ENCODE data around the gene PKD2L1. TPM values are rescaled to one million over a fixed set of nuclear protein-coding genes. Genes with fewer than 3 reads are reported as not detected.
"Not testable (repeated sequence)": the region's sequence is repeated elsewhere in the genome, so short reads cannot be mapped to it uniquely, and the experiment has no call there.

PKD2L1 gene
- not detected in 2 replicates for total RNA-seq (2014; rRNA removed)
- percentile 4 among the genes with signal in this experiment for Bru-seq, nascent RNA
- percentile 23 among the genes with signal in this experiment for BruChase-seq, experiment 1, labeled RNA remaining after a 6-hour chase
- BruChase-seq, experiment 2, labeled RNA remaining after a 2-hour chase: percentile 10 among the genes with signal in this experiment
- long read RNA-seq: 0 reads

- intact Hi-C loops (cut with micrococcal nuclease): no loop called here
Observed at GRCh38 chr10:100330079-100330478, at the start of gene PKD2L1. Gene PKD2L1, minus strand, starts transcription at chr10:100330228. Its CDS starts 125 bp downstream, at chr10:100330103.

GRCh38 chr10:100377830-100378229, 47.8 kb upstream of the PKD2L1 start:
- ChIA-PET CTCF (interaction anchor here (0.7 kb wide), 1 partner anchor 32 kb away, joined by 5 read pairs; no protein-coding TSS in a partner anchor), POLR2A (ENCODE audit: unreplicated experiment) (no interaction called here)
- Histone ChIP-seq H3K79me2 (ENCODE audit: low read length) (peaks cover 22% of the 10 kb centered on the region), H3K4me2 (ENCODE audit: low read length) (no peak overlapping the region), H3F3A (ENCODE audit: low read length, unreplicated experiment) (no peaks in the 10 kb centered on the region), H2AFZ (ENCODE audit: low read length) (no peak overlapping the region), H4K20me1 (ENCODE audit: low read length) (no peaks in the 10 kb centered on the region), H3K9me3 (ENCODE audit: low read length) (no peaks in the 10 kb centered on the region), H3K9me2 (replicated peaks; ENCODE audit: low read length) (no peaks in the 10 kb centered on the region), H3K4me1 (ENCODE audit: insufficient read depth, low read length) (peaks cover 9% of the 10 kb centered on the region), H3K27ac (ENCODE audit: low read length) (no peak overlapping the region), H3K4me3 (ENCODE audit: low read length) (no peak overlapping the region), H3K27me3 (ENCODE audit: low read length) (no peaks in the 10 kb centered on the region), H3K36me3 (ENCODE audit: low read depth, low read length) (no peaks in the 10 kb centered on the region; the same call in 1 of the 2 replicates), H3K9ac (ENCODE audit: low read length) (no peak overlapping the region)
- intact Hi-C loops (cut with micrococcal nuclease): no loop called here
- DNase-seq: no peak
- no peak for ATAC-seq
- BruUV-seq (replicated peaks): no TSS peak
- TF ChIP-seq EZH2 (IDR thresholded peaks at IDR 0.05; ENCODE audit: low read length, unreplicated experiment): no peak

More at GRCh38 chr10:100330079-100330478, at the start of gene PKD2L1:
- no peak within 1 kb of the TSS for H3K4me3 ChIP-seq (ENCODE audit: low read length)
- no peak for DNase-seq
- H3K36me3 ChIP-seq (ENCODE audit: low read depth, low read length): no peaks in the 10 kb centered on the region
- H3K27me3 ChIP-seq (ENCODE audit: low read length): peaks cover 58% of the 10 kb centered on the region
- ChIA-PET POLR2A (ENCODE audit: unreplicated experiment) (no interaction called here), CTCF (no interaction called here)
- TF ChIP-seq EZH2phosphoT487 (IDR thresholded peaks at IDR 0.05; ENCODE audit: borderline replicate concordance, low read length) (no peak), EZH2 (IDR thresholded peaks at IDR 0.05; ENCODE audit: low read length, unreplicated experiment) (no peak), CTCF (conservative IDR thresholded peaks at IDR 0.05; ENCODE audit: low read depth, low read length) (no peak)
- no TSS peak for BruUV-seq (replicated peaks)
- no peak for ATAC-seq
- no peak within 1 kb of the TSS for H3K4me2 ChIP-seq (ENCODE audit: low read length)
- H3K9me2 ChIP-seq (replicated peaks; ENCODE audit: low read length): no peaks in the 10 kb centered on the region
- H3K9ac ChIP-seq (ENCODE audit: low read length): no peak within 1 kb of the TSS
- H3K27ac ChIP-seq (ENCODE audit: low read length): no peak within 1 kb of the TSS
- H2AFZ ChIP-seq (ENCODE audit: low read length): no peak within 1 kb of the TSS
- no peaks in the 10 kb centered on the region for H3F3A ChIP-seq (ENCODE audit: low read length, unreplicated experiment)
- H3K9me3 ChIP-seq (ENCODE audit: low read length): no peaks in the 10 kb centered on the region
- no peaks in the 10 kb centered on the region for H3K4me1 ChIP-seq (ENCODE audit: insufficient read depth, low read length)
- no peaks in the 10 kb centered on the region for H3K79me2 ChIP-seq (ENCODE audit: low read length)
- H4K20me1 ChIP-seq (ENCODE audit: low read length): no peaks in the 10 kb centered on the region

- H3K4me3 ChIP-seq (ENCODE audit: low read length); H3K9me2 ChIP-seq (replicated peaks; ENCODE audit: low read length); ATAC-seq; H4K20me1 ChIP-seq (ENCODE audit: low read length); CTCF ChIA-PET; H3K27me3 ChIP-seq (ENCODE audit: low read length); H3K9me3 ChIP-seq (ENCODE audit: low read length); H3K27ac ChIP-seq (ENCODE audit: low read length); H3K36me3 ChIP-seq (ENCODE audit: low read depth, low read length); intact Hi-C loops (cut with micrococcal nuclease); H2AFZ ChIP-seq (ENCODE audit: low read length); H3F3A ChIP-seq (ENCODE audit: low read length, unreplicated experiment); H3K9ac ChIP-seq (ENCODE audit: low read length); DNase-seq; BruUV-seq (replicated peaks): not testable (repeated sequence)
- peaks cover 22% of the 10 kb centered on the region for H3K79me2 ChIP-seq (ENCODE audit: low read length)
- peak overlapping the region; percentile 22; the same call in 1 of the 2 replicates for H3K4me2 ChIP-seq (ENCODE audit: low read length)
- POLR2A ChIA-PET (ENCODE audit: unreplicated experiment): interaction anchor here (0.6 kb wide), 1 partner anchor 55 kb away, joined by 3 read pairs; no protein-coding TSS in a partner anchor
- peaks cover 20% of the 10 kb centered on the region for H3K4me1 ChIP-seq (ENCODE audit: insufficient read depth, low read length)
Observed at GRCh38 chr10:100376656-100377055, 46.6 kb upstream of the PKD2L1 start.

GRCh38 chr10:100374677-100375353, 44.8 kb upstream of the PKD2L1 start:
- Histone ChIP-seq H3K4me1 (ENCODE audit: insufficient read depth, low read length) (peaks cover 37% of the 10 kb centered on the region), H3K79me2 (ENCODE audit: low read length) (peaks cover 22% of the 10 kb centered on the region), H3K9ac (ENCODE audit: low read length) (peak overlapping the region; percentile 100), H3K4me3 (ENCODE audit: low read length) (peak overlapping the region; percentile 92), H3K4me2 (ENCODE audit: low read length) (peak overlapping the region; percentile 100), H3K27ac (ENCODE audit: low read length) (peak overlapping the region; percentile 100)
- H3K9me3 ChIP-seq (ENCODE audit: low read length); H3K27me3 ChIP-seq (ENCODE audit: low read length); H4K20me1 ChIP-seq (ENCODE audit: low read length); H3F3A ChIP-seq (ENCODE audit: low read length, unreplicated experiment); H3K36me3 ChIP-seq (ENCODE audit: low read depth, low read length); H2AFZ ChIP-seq (ENCODE audit: low read length); BruUV-seq (replicated peaks); DNase-seq; H3K9me2 ChIP-seq (replicated peaks; ENCODE audit: low read length); CTCF ChIA-PET; ATAC-seq: not testable (repeated sequence)
- intact Hi-C loops (cut with micrococcal nuclease): loop anchor here (1.0 to 5.0 kb wide), 3 partner anchors 28 to 88 kb away; partner anchors contain the start of genes BLOC1S2 and SCD
- POLR2A ChIA-PET (ENCODE audit: unreplicated experiment): interaction anchor here (0.7 to 2.1 kb wide), 2 partner anchors 28 to 63 kb away, joined by 4 to 31 read pairs; partner anchors contain the start of gene SCD
